ENCODE results near the gene CSRNP3.

GRCh38 chr2:165682546-165682945 lies 213.0 kb downstream of the CSRNP3 start:
- TF ChIP-seq CTCF (IDR thresholded peaks at IDR 0.05; ENCODE audit: low read length) (no peak), EZH2 (IDR thresholded peaks at IDR 0.05; ENCODE audit: borderline replicate concordance, low read length) (no peak)

Measured in OCI-LY1 (cell line).